Duodenal mucosa (tissue), 2 donors: ENCODE measurements around the gene CTU1.
A peak's percentile ranks its signal among the peaks of the same experiment; 100 is the strongest.

ENCODE experiments used
- H3K27ac ChIP-seq: one replicate; pipeline ENCODE4 v1.7.0; 2013; ENCODE audit warnings: low read depth, low read length
- H3K27me3 ChIP-seq, 2 donors: one replicate each; pipeline ENCODE4 v1.7.0; 2013; ENCODE audit warnings: low read length in 2 of 2, control low read depth in 1 of 2; ENCODE audit not compliant: insufficient read depth in 2 of 2, control insufficient read depth in 1 of 2
- H3K36me3 ChIP-seq, 2 donors: one replicate each; pipeline ENCODE4 v1.7.0; 2013; ENCODE audit warnings: low read length in 2 of 2, control low read depth in 1 of 2; ENCODE audit not compliant: insufficient read depth in 2 of 2, control insufficient read depth in 1 of 2
- H3K4me1 ChIP-seq, 2 donors: one replicate each; pipeline ENCODE4 v1.7.0; 2013; ENCODE audit warnings: low read length in 2 of 2, control low read depth in 1 of 2; ENCODE audit not compliant: insufficient read depth in 2 of 2, control insufficient read depth in 1 of 2
- H3K4me3 ChIP-seq, 2 donors: one replicate each; pipeline ENCODE4 v1.7.0; 2013; ENCODE audit warnings: low read length in 2 of 2, low read depth in 1 of 2
- H3K9ac ChIP-seq, 2 donors: one replicate each; pipeline ENCODE4 v1.7.0; 2013; ENCODE audit warnings: low read length in 2 of 2, low read depth in 1 of 2
- H3K9me3 ChIP-seq, 2 donors: one replicate each; pipeline ENCODE4 v1.7.0; 2013; ENCODE audit warnings: low read length in 2 of 2, control low read depth in 1 of 2; ENCODE audit not compliant: control insufficient read depth in 1 of 2

The CTU1 gene

GRCh38 chr19:51123381-51123800 lies 15.2 kb upstream of the CTU1 start:
- Histone ChIP-seq H3K4me3 (no peak overlapping the region), H3K36me3 (no peaks in the 10 kb centered on the region), H3K27ac (no peak overlapping the region), H3K4me1 (peaks cover 0 to 1% of the 10 kb centered on the region in 2 donors), H3K27me3 (no peaks in the 10 kb centered on the region), H3K9me3 (no peaks in the 10 kb centered on the region), H3K9ac (no peak overlapping the region)

- Histone ChIP-seq H3K27ac (peak overlapping the region; percentile 3), H3K27me3 (no peaks in the 10 kb centered on the region), H3K9ac (no peak overlapping the region), H3K4me3 (no peak overlapping the region), H3K36me3 (no peaks in the 10 kb centered on the region), H3K4me1 (no peaks in the 10 kb centered on the region), H3K9me3 (no peaks in the 10 kb centered on the region)
Observed at GRCh38 chr19:51122112-51122981, 14.1 kb upstream of the CTU1 start.

DNA sequence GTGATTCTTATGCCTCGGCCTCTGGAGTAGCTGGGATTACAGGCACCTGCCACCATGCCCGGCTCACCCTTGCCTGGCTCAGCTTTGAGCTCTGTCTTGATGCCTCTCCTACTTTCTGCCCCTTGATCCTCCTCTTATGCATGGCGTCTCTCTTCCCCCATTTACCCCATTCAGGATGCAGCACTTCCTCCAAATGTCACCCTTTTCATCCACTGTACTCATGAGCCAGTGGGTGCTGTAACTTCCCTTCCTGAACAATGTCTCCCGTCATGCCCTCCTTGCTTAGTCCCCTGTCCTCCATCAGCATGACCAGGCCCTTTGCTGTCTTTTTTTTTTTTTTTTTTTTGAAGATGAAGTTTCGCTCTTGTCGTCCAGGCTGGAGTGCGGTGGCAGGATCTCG lies 13.0 kb upstream of the CTU1 start:
- Histone ChIP-seq H3K27me3 (no peaks in the 10 kb centered on the region), H3K36me3 (no peaks in the 10 kb centered on the region), H3K4me1 (no peaks in the 10 kb centered on the region), H3K9me3 (no peaks in the 10 kb centered on the region), H3K27ac (no peak overlapping the region), H3K4me3 (no peak overlapping the region), H3K9ac (no peak overlapping the region)

GRCh38 chr19:51120160-51120559 lies 12.0 kb upstream of the CTU1 start:
- Histone ChIP-seq H3K27ac (no peak overlapping the region), H3K36me3 (no peaks in the 10 kb centered on the region), H3K9me3 (no peaks in the 10 kb centered on the region), H3K4me1 (no peaks in the 10 kb centered on the region), H3K27me3 (peaks cover 0 to 3% of the 10 kb centered on the region in 2 donors), H3K9ac (no peak overlapping the region), H3K4me3 (no peak overlapping the region)

- no peak overlapping the region for H3K27ac ChIP-seq
- H3K4me3 ChIP-seq, result no peak overlapping the region
- H3K27me3 ChIP-seq, result peaks cover 0 to 3% of the 10 kb centered on the region in 2 donors
- no peak overlapping the region for H3K9ac ChIP-seq
- H3K9me3 ChIP-seq, result no peaks in the 10 kb centered on the region
- H3K36me3 ChIP-seq, result no peaks in the 10 kb centered on the region
- H3K4me1 ChIP-seq, result no peaks in the 10 kb centered on the region
Observed at GRCh38 chr19:51119611-51120010, 11.4 kb upstream of the CTU1 start.

- Histone ChIP-seq H3K27me3 (peaks cover 0 to 3% of the 10 kb centered on the region in 2 donors), H3K27ac (no peak overlapping the region), H3K9me3 (no peaks in the 10 kb centered on the region), H3K9ac (no peak overlapping the region), H3K4me3 (no peak overlapping the region), H3K36me3 (no peaks in the 10 kb centered on the region), H3K4me1 (no peaks in the 10 kb centered on the region)
Observed at GRCh38 chr19:51119101-51119500, 10.9 kb upstream of the CTU1 start.

- peaks cover 2 to 3% of the 10 kb centered on the region in 2 donors for H3K27me3 ChIP-seq
Observed at GRCh38 chr19:51116736-51117286, 8.6 kb upstream of the CTU1 start.

GRCh38 chr19:51114087-51114729 lies 6.0 kb upstream of the CTU1 start:
- Histone ChIP-seq H3K4me3 (no peak overlapping the region), H3K27ac (no peak overlapping the region), H3K27me3 (peaks cover 2 to 3% of the 10 kb centered on the region in 2 donors), H3K9me3 (no peaks in the 10 kb centered on the region), H3K9ac (no peak overlapping the region), H3K4me1 (no peaks in the 10 kb centered on the region), H3K36me3 (no peaks in the 10 kb centered on the region)

More at GRCh38 chr19:51116736-51117286, 8.6 kb upstream of the CTU1 start:
- H3K36me3 ChIP-seq, result no peaks in the 10 kb centered on the region
- no peak overlapping the region for H3K27ac ChIP-seq
- H3K4me1 ChIP-seq, result no peaks in the 10 kb centered on the region
- H3K9ac ChIP-seq, result no peak overlapping the region
- no peaks in the 10 kb centered on the region for H3K9me3 ChIP-seq
- H3K4me3 ChIP-seq, result no peak overlapping the region

- Histone ChIP-seq H3K27me3 (peaks cover 2 to 3% of the 10 kb centered on the region in 2 donors), H3K4me1 (peaks cover 5 to 12% of the 10 kb centered on the region in 2 donors), H3K9ac (no peak overlapping the region), H3K27ac (no peak overlapping the region), H3K9me3 (no peaks in the 10 kb centered on the region), H3K36me3 (no peaks in the 10 kb centered on the region), H3K4me3 (no peak overlapping the region)
Observed at GRCh38 chr19:51111606-51112005, 3.4 kb upstream of the CTU1 start.

GRCh38 chr19:51110666-51110971 lies 2.4 kb upstream of the CTU1 start:
- peaks cover 5 to 12% of the 10 kb centered on the region in 2 donors for H3K4me1 ChIP-seq
- H3K4me3 ChIP-seq, result no peak overlapping the region
- no peak overlapping the region for H3K27ac ChIP-seq
- no peaks in the 10 kb centered on the region for H3K9me3 ChIP-seq
- H3K9ac ChIP-seq, result no peak overlapping the region
- no peaks in the 10 kb centered on the region for H3K36me3 ChIP-seq
- peaks cover 0 to 2% of the 10 kb centered on the region in 2 donors for H3K27me3 ChIP-seq
